ENCODE results near the gene FSD1L. TPM values are rescaled to one million over a fixed set of nuclear protein-coding genes. Genes with fewer than 3 reads are reported as not detected.

Gene FSD1L
- total and polyA plus RNA-seq, 4 donors = 1.3 to 6.9 (median 3.2) TPM

GRCh38 chr9:105441616-105442160 lies 6.1 kb upstream of the FSD1L start:
- ATAC-seq (ENCODE audit: low FRiP score) = no peak

GRCh38 chr9:105443121-105443520 lies 4.7 kb upstream of the FSD1L start:
- intact Hi-C loops (cut with DNase I) = loop anchor here in 1 of 2 donors (10.0 kb wide), 1 partner anchor 252 kb away; the partner anchor contains the start of gene TMEM38B
- H3K4me1 ChIP-seq (ENCODE audit: control insufficient read depth in 1 of 2, insufficient read depth in 2 of 2, low read length in 2 of 2) = no peaks in the 10 kb centered on the region
- DNase-seq = no peak
- H3K4me3 ChIP-seq (ENCODE audit: low read length in 2 of 2) = no peak overlapping the region
- H3K27ac ChIP-seq (ENCODE audit: low read depth in 1 of 2, low read length in 2 of 2) = no peak overlapping the region
- no peaks in the 10 kb centered on the region for H3K9me3 ChIP-seq (ENCODE audit: control insufficient read depth, low read length)
- no peak for ATAC-seq (ENCODE audit: low FRiP score)
- H3K27me3 ChIP-seq (ENCODE audit: control insufficient read depth in 1 of 2, insufficient read depth in 2 of 2, low read length in 1 of 2) = no peaks in the 10 kb centered on the region
- H3K36me3 ChIP-seq (ENCODE audit: control insufficient read depth in 1 of 2, insufficient read depth in 2 of 2, low read length in 1 of 2) = no peaks in the 10 kb centered on the region
- WGBS, 2 donors = 92 to 94% methylated on average over 8 of the region's 8 CpGs

More at GRCh38 chr9:105441616-105442160, 6.1 kb upstream of the FSD1L start:
- Histone ChIP-seq H3K4me1 (ENCODE audit: control insufficient read depth in 1 of 2, insufficient read depth in 2 of 2, low read length in 2 of 2) (no peaks in the 10 kb centered on the region), H3K27ac (ENCODE audit: low read depth in 1 of 2, low read length in 2 of 2) (no peak overlapping the region), H3K4me3 (ENCODE audit: low read length in 2 of 2) (no peak overlapping the region), H3K9me3 (ENCODE audit: control insufficient read depth, low read length) (no peaks in the 10 kb centered on the region), H3K36me3 (ENCODE audit: control insufficient read depth in 1 of 2, insufficient read depth in 2 of 2, low read length in 1 of 2) (no peaks in the 10 kb centered on the region), H3K27me3 (ENCODE audit: control insufficient read depth in 1 of 2, insufficient read depth in 2 of 2, low read length in 1 of 2) (no peaks in the 10 kb centered on the region)
- DNase-seq = no peak
- intact Hi-C loops (cut with DNase I) = loop anchor here in 1 of 2 donors (10.0 kb wide), 1 partner anchor 253 kb away; the partner anchor contains the start of gene TMEM38B
- WGBS, 2 donors = 49 to 55% methylated on average over 2 of the region's 2 CpGs

DNA sequence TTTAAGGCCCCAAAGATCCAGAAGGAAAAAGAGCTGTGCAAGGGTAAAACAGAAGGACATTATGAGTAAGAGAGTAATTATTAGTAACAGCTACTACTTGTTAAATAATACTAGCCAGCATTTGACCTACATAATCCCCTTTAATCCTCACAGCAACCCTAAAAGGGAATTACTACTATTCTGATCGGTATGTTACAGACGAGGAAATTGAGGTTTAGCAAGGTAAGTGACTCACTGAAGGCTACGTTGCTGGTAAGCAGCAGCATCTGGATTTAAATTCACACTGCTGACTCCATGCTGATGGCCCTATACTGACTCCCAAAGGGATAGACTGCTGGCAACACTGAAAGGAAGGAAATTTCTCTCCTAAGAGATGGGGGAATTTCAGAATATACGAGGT lies 3.7 kb upstream of the FSD1L start:
- intact Hi-C loops (cut with DNase I) = loop anchor here in 1 of 2 donors (10.0 kb wide), 1 partner anchor 251 kb away; the partner anchor contains the start of gene TMEM38B
- H3K4me1 ChIP-seq (ENCODE audit: control insufficient read depth in 1 of 2, insufficient read depth in 2 of 2, low read length in 2 of 2) = no peaks in the 10 kb centered on the region
- no peaks in the 10 kb centered on the region for H3K36me3 ChIP-seq (ENCODE audit: control insufficient read depth in 1 of 2, insufficient read depth in 2 of 2, low read length in 1 of 2)
- no peak for ATAC-seq (ENCODE audit: low FRiP score)
- 86% methylated on average over 4 of the region's 4 CpGs for WGBS, 2 donors
- no peak overlapping the region for H3K27ac ChIP-seq (ENCODE audit: low read depth in 1 of 2, low read length in 2 of 2)
- no peak overlapping the region for H3K4me3 ChIP-seq (ENCODE audit: low read length in 2 of 2)
- H3K27me3 ChIP-seq (ENCODE audit: control insufficient read depth in 1 of 2, insufficient read depth in 2 of 2, low read length in 1 of 2) = no peaks in the 10 kb centered on the region
- DNase-seq = no peak
- H3K9me3 ChIP-seq (ENCODE audit: control insufficient read depth, low read length) = no peaks in the 10 kb centered on the region

- H3K4me1 ChIP-seq (ENCODE audit: control insufficient read depth in 1 of 2, insufficient read depth in 2 of 2, low read length in 2 of 2) = no peaks in the 10 kb centered on the region
- intact Hi-C loops (cut with DNase I) = loop anchor here in 1 of 2 donors (5.0 to 10.0 kb wide), 2 partner anchors 112 to 249 kb away; partner anchors contain the start of genes FKTN and TMEM38B
- no peaks in the 10 kb centered on the region for H3K27me3 ChIP-seq (ENCODE audit: control insufficient read depth in 1 of 2, insufficient read depth in 2 of 2, low read length in 1 of 2)
- H3K27ac ChIP-seq (ENCODE audit: low read depth in 1 of 2, low read length in 2 of 2) = no peak overlapping the region
- WGBS, 2 donors = 80 to 84% methylated on average over 8 of the region's 8 CpGs
- H3K4me3 ChIP-seq (ENCODE audit: low read length in 2 of 2) = no peak overlapping the region
- no peaks in the 10 kb centered on the region for H3K36me3 ChIP-seq (ENCODE audit: control insufficient read depth in 1 of 2, insufficient read depth in 2 of 2, low read length in 1 of 2)
- ATAC-seq (ENCODE audit: low FRiP score) = no peak
- H3K9me3 ChIP-seq (ENCODE audit: control insufficient read depth, low read length) = no peaks in the 10 kb centered on the region
- peak in 1 of 2 donors; percentile 51 for DNase-seq
Measured at GRCh38 chr9:105445203-105445881, 2.5 kb upstream of the FSD1L start.

- H3K36me3 ChIP-seq (ENCODE audit: control insufficient read depth in 1 of 2, insufficient read depth in 2 of 2, low read length in 1 of 2) = no peaks in the 10 kb centered on the region
- ATAC-seq (ENCODE audit: low FRiP score) = peak; percentile 45
- H3K27ac ChIP-seq (ENCODE audit: low read depth in 1 of 2, low read length in 2 of 2) = no peak overlapping the region
- H3K27me3 ChIP-seq (ENCODE audit: control insufficient read depth in 1 of 2, insufficient read depth in 2 of 2, low read length in 1 of 2) = no peaks in the 10 kb centered on the region
- WGBS, 2 donors = 22 to 23% methylated on average over 16 of the region's 16 CpGs
- peak overlapping the region; percentile 8 to 81 for H3K4me3 ChIP-seq (ENCODE audit: low read length in 2 of 2)
- H3K9me3 ChIP-seq (ENCODE audit: control insufficient read depth, low read length) = no peaks in the 10 kb centered on the region
- no peaks in the 10 kb centered on the region for H3K4me1 ChIP-seq (ENCODE audit: control insufficient read depth in 1 of 2, insufficient read depth in 2 of 2, low read length in 2 of 2)
- DNase-seq = no peak
- intact Hi-C loops (cut with DNase I) = loop anchor here in 1 of 2 donors (5.0 to 10.0 kb wide), 2 partner anchors 110 to 247 kb away; partner anchors contain the start of genes FKTN and TMEM38B
Measured at GRCh38 chr9:105447386-105447813, 434 bp upstream of the FSD1L start.

DNA sequence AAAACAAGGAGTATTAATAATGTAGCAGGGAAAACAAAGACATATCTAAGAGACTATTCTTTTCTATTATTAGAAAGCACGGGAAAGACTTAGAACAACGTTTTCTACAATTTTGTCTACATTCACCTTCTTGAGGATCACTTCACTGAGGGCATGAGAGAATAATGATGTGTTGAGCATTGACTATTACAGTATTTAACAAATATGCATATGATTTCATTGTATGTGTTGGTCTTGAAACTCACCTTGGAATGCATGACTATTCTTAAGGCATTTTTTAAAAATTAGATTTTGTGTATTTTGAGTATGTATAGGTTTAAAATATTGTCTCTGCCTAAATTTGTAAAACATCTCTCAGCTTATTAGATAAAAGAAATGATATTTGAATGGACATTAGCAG lies 1.2 kb downstream of the FSD1L start:
- intact Hi-C loops (cut with DNase I) = loop anchor here in 1 of 2 donors (5.0 to 10.0 kb wide), 2 partner anchors 108 to 246 kb away; partner anchors contain the start of genes FKTN and TMEM38B
- WGBS, 2 donors = 6 to 7% methylated on average over 2 of the region's 2 CpGs
- H3K9me3 ChIP-seq (ENCODE audit: control insufficient read depth, low read length) = no peaks in the 10 kb centered on the region
- no peaks in the 10 kb centered on the region for H3K27me3 ChIP-seq (ENCODE audit: control insufficient read depth in 1 of 2, insufficient read depth in 2 of 2, low read length in 1 of 2)
- no peak overlapping the region for H3K4me3 ChIP-seq (ENCODE audit: low read length in 2 of 2)
- H3K36me3 ChIP-seq (ENCODE audit: control insufficient read depth in 1 of 2, insufficient read depth in 2 of 2, low read length in 1 of 2) = no peaks in the 10 kb centered on the region
- ATAC-seq (ENCODE audit: low FRiP score) (no peak), DNase-seq (no peak)
- no peaks in the 10 kb centered on the region for H3K4me1 ChIP-seq (ENCODE audit: control insufficient read depth in 1 of 2, insufficient read depth in 2 of 2, low read length in 2 of 2)
- no peak overlapping the region for H3K27ac ChIP-seq (ENCODE audit: low read depth in 1 of 2, low read length in 2 of 2)

- intact Hi-C loops (cut with DNase I) = no loop called here
- no peak for DNase-seq
- Histone ChIP-seq H3K27ac (ENCODE audit: low read depth in 1 of 2, low read length in 2 of 2) (no peak overlapping the region), H3K9me3 (ENCODE audit: control insufficient read depth, low read length) (no peaks in the 10 kb centered on the region), H3K4me3 (ENCODE audit: low read length in 2 of 2) (no peak overlapping the region), H3K4me1 (ENCODE audit: control insufficient read depth in 1 of 2, insufficient read depth in 2 of 2, low read length in 2 of 2) (no peaks in the 10 kb centered on the region), H3K36me3 (ENCODE audit: control insufficient read depth in 1 of 2, insufficient read depth in 2 of 2, low read length in 1 of 2) (no peaks in the 10 kb centered on the region), H3K27me3 (ENCODE audit: control insufficient read depth in 1 of 2, insufficient read depth in 2 of 2, low read length in 1 of 2) (no peaks in the 10 kb centered on the region)
- 94 to 100% methylated on average over 3 of the region's 3 CpGs for WGBS, 2 donors
- no peak for ATAC-seq (ENCODE audit: low FRiP score)
Measured at GRCh38 chr9:105452185-105452584, 4.4 kb downstream of the FSD1L start.

GRCh38 chr9:105455836-105456475 lies 8.1 kb downstream of the FSD1L start:
- no peak overlapping the region for H3K27ac ChIP-seq (ENCODE audit: low read depth in 1 of 2, low read length in 2 of 2)
- intact Hi-C loops (cut with DNase I) = no loop called here
- no peaks in the 10 kb centered on the region for H3K4me1 ChIP-seq (ENCODE audit: control insufficient read depth in 1 of 2, insufficient read depth in 2 of 2, low read length in 2 of 2)
- no peaks in the 10 kb centered on the region for H3K36me3 ChIP-seq (ENCODE audit: control insufficient read depth in 1 of 2, insufficient read depth in 2 of 2, low read length in 1 of 2)
- H3K27me3 ChIP-seq (ENCODE audit: control insufficient read depth in 1 of 2, insufficient read depth in 2 of 2, low read length in 1 of 2) = no peaks in the 10 kb centered on the region
- DNase-seq (no peak), ATAC-seq (ENCODE audit: low FRiP score) (no peak)
- H3K4me3 ChIP-seq (ENCODE audit: low read length in 2 of 2) = no peak overlapping the region
- WGBS, 2 donors = 32% methylated on average over 2 of the region's 2 CpGs
- no peaks in the 10 kb centered on the region for H3K9me3 ChIP-seq (ENCODE audit: control insufficient read depth, low read length)
